PC-3 (cell line): ENCODE measurements around the gene TMEM255B.

ENCODE experiments used
- EZH2 ChIP-seq: fragments of 300-600 bp; sonication (generic); IDR thresholded peaks from one replicate; pipeline ENCODE4 v1.6.1; 2017; ENCODE audit warnings: antibody characterized with exemption, mild to moderate bottlenecking, low read length; ENCODE audit not compliant: unreplicated experiment
- EZH2phosphoT487 ChIP-seq: fragments of 300-600 bp; sonication (generic); IDR thresholded peaks from 2 replicates; pipeline ENCODE4 v1.6.1; 2018; ENCODE audit warnings: mild to moderate bottlenecking, antibody characterized with exemption, low read length, borderline replicate concordance
- TF ChIP-seq, protein P1 (sequence below): fragments of 300-600 bp; sonication (generic); conservative IDR thresholded peaks from 2 replicates; pipeline ENCODE4 v1.5.1; 2017; ENCODE audit warnings: antibody characterized with exemption, low read depth, mild to moderate bottlenecking, low read length

DNA sequence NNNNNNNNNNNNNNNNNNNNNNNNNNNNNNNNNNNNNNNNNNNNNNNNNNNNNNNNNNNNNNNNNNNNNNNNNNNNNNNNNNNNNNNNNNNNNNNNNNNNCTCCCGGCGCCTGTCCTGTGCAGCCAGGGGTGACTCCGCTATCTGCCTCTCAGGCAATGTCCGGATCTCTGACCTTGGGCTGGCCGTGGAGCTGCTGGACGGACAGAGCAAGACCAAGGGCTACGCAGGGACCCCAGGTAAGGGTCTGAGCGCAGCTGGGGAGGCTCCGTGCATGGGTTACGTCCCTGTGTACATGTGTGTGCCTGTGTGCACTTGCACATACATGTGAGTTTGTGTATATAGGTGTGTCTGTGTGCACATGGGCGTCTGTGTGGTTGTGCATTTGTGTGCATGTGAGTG, 36.1 kb upstream of the TMEM255B start:
- TF ChIP-seq, protein P1, sequence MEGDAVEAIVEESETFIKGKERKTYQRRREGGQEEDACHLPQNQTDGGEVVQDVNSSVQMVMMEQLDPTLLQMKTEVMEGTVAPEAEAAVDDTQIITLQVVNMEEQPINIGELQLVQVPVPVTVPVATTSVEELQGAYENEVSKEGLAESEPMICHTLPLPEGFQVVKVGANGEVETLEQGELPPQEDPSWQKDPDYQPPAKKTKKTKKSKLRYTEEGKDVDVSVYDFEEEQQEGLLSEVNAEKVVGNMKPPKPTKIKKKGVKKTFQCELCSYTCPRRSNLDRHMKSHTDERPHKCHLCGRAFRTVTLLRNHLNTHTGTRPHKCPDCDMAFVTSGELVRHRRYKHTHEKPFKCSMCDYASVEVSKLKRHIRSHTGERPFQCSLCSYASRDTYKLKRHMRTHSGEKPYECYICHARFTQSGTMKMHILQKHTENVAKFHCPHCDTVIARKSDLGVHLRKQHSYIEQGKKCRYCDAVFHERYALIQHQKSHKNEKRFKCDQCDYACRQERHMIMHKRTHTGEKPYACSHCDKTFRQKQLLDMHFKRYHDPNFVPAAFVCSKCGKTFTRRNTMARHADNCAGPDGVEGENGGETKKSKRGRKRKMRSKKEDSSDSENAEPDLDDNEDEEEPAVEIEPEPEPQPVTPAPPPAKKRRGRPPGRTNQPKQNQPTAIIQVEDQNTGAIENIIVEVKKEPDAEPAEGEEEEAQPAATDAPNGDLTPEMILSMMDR = no peak
- no peak for TF ChIP-seq EZH2
- no peak for TF ChIP-seq EZH2phosphoT487
